ENCODE data around the gene TMEM225B.

DNA sequence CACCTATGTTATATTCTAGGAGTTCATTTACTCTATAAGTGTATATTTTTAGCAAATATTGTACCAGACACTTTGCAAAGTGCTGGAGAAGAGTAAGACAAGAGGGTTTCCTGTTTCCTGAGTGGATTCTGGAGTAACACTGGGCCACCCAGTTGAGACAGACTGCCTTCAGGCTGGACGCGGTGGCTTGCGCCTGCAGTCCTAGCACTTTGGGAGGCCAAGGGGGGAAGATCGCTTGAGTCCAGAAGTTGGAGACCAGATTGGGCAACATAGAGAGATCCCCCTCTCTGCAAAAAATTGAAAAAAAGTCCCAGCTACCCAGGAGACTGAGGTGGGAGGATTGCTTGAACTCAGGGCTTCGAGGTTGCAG lies 17.9 kb downstream of the TMEM225B start:
- TF ChIP-seq, protein P1, sequence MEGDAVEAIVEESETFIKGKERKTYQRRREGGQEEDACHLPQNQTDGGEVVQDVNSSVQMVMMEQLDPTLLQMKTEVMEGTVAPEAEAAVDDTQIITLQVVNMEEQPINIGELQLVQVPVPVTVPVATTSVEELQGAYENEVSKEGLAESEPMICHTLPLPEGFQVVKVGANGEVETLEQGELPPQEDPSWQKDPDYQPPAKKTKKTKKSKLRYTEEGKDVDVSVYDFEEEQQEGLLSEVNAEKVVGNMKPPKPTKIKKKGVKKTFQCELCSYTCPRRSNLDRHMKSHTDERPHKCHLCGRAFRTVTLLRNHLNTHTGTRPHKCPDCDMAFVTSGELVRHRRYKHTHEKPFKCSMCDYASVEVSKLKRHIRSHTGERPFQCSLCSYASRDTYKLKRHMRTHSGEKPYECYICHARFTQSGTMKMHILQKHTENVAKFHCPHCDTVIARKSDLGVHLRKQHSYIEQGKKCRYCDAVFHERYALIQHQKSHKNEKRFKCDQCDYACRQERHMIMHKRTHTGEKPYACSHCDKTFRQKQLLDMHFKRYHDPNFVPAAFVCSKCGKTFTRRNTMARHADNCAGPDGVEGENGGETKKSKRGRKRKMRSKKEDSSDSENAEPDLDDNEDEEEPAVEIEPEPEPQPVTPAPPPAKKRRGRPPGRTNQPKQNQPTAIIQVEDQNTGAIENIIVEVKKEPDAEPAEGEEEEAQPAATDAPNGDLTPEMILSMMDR (IDR thresholded peaks at IDR 0.05): no peak
- no peak for TF ChIP-seq POLR2AphosphoS5 (IDR thresholded peaks at IDR 0.05; ENCODE audit: low read depth, low read length)

Data from Panc1 (cell line).